ENCODE measurements around the gene BCL2L13.
"Not testable (repeated sequence)": the region's sequence is repeated elsewhere in the genome, so short reads cannot be mapped to it uniquely, and the experiment has no call there.

BCL2L13 gene, protein sequence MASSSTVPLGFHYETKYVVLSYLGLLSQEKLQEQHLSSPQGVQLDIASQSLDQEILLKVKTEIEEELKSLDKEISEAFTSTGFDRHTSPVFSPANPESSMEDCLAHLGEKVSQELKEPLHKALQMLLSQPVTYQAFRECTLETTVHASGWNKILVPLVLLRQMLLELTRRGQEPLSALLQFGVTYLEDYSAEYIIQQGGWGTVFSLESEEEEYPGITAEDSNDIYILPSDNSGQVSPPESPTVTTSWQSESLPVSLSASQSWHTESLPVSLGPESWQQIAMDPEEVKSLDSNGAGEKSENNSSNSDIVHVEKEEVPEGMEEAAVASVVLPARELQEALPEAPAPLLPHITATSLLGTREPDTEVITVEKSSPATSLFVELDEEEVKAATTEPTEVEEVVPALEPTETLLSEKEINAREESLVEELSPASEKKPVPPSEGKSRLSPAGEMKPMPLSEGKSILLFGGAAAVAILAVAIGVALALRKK

DNA sequence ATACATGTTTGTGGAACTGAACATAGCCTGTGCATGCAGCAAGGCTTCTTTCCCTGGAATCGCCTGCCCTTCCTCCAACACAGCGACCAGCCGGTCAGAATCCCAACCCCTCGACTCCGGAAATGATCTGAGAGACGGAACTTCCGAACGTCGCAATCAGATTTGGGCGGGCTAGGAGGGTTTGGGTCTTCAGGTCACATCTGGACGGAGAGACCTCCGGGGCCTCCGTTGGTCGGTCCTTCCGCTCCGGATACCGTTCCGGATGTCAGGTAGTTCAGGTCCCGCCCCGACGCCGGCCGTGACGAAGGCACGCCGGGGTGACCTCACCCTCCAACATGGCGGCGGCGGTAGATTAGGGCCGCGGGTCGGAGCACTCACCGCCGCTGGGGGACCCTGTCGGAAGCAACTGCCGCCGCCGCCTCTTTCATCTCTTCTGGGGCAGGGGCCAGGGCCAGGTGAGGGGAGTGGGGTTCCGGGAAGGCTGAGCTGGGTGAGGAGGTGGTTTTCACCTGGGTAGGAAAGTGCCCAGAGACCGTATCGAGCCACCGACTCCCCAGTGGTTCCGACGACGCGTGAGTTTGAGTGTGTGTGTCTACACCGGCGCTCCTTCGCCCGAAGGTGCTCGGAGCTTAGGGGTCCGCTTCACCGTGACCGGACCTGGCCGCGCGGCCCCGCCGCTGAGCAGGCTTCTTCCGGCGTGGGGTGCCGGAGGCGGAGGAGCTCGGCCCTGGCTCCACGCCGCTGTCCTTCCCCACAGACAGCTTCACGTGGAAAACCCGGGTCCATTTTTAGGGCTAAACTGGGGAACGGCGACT is at the start of gene BCL2L13:
Gene BCL2L13, plus strand, starts transcription at position 326 of the 815 bp plus-strand sequence. CDS start 16,955 bp downstream, outside the sequence.
- DNase-seq, result peak; percentile 92

DNA sequence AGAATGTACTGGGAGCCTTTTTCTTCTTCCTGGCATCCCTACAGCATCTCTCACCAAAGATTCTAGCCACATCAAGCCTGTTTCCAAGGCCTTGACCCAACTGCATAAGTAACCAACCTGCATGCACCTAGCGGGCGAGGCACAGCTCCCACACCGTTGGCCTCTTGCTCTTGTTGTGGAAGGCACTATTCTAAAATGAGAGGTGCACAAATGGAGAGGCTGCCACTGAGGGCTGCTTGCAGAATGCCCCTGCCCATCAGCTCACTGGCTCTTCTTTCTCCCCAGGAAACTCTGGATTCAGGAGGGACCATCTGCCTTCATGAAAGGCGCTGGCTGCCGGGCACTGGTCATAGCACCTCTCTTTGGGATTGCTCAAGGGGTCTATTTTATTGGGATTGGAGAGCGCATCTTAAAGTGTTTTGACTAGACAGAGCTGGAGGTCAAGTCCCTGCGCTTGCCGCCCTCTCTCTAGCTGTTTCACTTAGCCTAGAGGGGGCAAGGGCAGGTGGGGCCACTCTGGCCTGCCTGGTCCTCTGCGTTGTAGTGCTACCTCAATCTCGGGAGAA is 48.7 kb upstream of the BCL2L13 start:
- DNase-seq, result no peak

DNA sequence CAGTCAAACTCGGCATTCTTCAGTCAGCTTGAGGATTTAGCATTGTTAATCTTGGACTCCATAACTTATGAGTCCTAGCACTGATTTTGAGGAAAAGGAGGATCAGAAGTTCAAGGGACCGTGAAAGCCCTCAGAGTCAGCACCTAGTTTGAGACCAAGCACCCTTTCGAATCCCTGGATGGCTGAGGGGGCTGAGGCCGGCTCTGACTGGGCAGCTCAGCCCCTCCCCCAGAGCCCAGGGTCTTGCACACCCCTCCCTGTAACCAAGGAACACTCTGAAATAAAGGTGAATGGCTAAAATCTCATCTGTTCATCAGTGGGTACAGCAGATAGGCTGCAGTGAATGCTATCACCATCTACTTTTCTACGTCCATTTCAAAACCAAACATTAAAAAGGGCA is 48.0 kb upstream of the BCL2L13 start:
- DNase-seq, result no peak

DNA sequence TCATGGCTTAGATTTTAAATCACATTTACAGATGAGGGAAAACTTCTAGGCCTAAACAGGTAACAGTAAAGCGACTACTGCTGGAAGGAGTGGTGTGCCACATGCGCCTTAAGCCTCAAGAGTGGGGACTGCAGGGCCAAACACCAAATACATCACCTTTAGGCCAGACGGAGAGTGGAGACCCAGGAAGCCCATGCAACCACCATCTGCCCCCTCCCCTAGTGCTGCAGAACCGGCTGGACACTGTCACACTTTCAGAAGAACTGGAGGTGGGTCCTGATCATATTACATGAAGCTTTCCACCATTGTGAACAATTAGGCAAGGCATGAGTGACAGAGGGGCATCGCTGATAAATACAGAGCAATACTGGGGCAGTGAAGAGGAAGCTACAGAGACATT is 46.4 kb upstream of the BCL2L13 start:
- no peak for DNase-seq

DNA sequence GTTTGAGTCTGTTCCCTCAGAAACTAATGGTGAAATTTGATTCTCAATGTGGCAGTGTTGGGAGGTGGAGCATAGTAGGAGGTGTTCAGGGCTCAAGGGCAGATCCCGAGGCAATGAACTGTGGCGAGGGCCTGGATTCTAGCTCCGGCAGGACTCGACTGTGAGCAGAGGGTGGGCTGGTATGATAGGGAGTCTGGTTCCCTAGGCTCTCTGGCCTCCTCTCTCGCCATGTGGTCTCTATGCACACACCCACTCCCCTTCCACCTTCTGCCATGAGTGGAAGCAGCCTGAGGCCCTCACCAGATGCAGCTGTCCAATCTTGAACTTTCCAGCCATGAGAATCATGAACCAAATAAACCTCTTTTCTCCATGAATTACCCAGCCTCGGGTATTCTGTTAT is 42.3 kb upstream of the BCL2L13 start:
- no peak for DNase-seq

DNA sequence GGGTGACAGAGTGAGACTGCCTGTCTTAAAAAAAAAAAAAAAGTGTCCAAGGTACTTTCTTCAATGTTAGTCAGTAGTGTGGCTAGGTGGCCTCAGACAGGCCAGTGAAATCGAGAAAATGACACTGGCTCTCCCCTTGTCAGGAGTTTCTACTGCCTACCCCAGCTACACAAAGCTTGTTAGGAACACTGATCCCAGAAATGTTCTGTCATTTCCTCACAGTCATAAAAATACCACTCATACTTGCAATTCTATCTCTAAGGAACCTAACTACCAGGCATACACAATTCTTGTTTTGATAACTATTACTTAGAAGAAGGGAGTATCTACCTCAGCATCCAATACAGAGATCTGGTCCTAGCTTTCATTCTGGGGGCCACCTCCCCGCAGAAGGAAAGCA is 41.3 kb upstream of the BCL2L13 start:
- DNase-seq, result no peak

DNA sequence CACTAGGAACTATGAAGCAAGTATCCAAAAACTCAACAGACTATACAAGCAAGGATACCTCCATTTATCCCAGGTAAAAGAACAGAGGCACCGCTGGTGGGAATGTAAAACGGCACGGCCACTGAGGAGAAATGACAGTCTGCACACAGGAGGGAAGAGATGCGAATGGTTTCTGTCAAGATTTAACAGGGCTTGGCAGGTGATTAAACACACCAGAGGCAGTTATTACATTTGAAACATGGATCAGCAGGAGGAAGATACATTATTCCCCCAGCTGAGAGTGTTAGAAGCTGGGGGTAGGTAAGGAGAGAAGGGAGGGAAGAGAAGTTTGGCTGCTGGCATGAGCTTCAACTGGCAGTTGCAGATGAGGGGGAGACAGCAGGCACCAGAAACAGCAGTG is 40.2 kb upstream of the BCL2L13 start:
- DNase-seq, result no peak

DNA sequence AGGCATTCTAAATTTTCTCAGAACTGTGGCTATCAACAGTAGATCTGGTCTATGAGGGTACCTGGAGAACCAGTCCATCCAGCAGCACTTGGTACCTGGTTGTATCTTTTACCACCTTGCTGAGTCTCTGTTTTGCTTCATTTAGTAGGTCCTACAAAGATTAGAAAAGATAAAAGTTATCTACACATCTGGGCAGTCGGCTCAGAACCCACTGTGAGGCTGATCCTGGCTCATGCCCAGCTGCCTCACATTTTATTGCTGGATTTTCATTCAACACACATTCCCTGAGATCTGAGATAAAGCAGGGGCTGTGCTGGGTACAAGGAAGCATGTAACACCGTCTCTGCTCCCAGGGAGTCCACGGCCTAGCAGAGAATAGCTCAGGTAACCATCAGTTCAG is 37.5 kb upstream of the BCL2L13 start:
- no peak for DNase-seq

DNA sequence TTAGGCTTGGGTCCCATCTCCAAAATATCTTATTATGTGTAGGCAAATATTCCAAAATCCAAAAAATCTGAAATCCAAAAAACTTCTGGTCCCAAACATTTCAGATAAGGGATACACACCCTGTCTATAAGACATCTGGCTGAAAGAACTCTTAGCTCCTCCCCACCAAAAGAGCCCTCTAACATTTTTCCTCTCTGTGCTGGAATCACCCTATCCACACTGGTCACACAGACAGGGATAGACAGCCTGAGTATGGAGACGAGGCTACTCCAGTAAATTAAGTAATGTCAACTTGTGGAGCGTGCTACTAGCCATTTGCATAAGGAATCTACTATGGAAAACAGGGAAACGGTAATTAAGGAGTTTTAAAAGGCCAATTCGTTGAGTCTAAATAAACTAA is 34.9 kb upstream of the BCL2L13 start:
- DNase-seq, result no peak

DNA sequence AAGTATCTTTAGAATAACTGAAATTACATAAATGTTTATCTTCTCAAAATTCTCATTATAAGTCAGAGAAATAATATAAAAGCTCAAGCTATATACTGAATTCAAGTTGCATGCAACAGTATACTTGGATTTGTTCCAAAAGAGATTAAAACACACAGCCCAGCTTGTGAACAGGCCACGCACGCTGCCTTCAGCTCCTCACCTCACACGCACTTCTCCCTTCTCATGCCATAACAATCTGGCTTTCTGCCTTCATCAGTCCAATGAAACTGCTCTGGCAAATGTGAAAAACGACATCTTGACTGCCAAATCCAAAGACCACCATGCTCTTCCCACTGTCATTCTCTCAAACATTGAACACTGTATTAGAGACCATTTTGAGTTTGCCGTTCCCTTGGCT is 32.1 kb upstream of the BCL2L13 start:
- no peak for DNase-seq

DNA sequence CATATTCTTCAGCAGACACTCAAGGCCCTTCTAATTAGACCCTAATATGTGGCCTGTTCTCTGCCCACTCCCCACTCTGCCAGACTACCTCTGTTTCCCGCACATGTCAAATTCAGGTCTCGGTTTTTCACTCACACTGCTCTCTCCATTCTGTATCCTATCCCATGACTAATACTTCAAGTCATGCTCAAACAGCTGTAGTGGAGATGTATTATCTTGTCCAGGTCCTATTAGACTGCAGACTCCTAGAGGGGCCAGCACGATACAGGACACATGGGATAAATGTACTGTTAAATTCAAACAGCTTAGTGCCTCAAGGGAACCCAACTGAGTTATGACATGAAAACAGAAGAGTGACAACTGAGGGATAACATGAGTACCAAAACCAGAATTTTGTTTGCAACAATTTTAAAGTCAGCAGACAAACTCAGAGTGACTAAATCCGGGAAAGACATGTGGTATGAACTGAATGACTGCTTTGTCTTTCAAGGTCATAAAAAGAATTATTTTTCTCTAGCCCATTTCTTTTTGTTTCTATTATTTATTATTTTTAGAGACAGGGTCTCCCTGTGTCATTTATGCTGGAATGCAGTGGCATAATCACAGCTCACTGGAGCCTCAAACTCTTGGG is 30.6 kb upstream of the BCL2L13 start:
- DNase-seq, result no peak

DNA sequence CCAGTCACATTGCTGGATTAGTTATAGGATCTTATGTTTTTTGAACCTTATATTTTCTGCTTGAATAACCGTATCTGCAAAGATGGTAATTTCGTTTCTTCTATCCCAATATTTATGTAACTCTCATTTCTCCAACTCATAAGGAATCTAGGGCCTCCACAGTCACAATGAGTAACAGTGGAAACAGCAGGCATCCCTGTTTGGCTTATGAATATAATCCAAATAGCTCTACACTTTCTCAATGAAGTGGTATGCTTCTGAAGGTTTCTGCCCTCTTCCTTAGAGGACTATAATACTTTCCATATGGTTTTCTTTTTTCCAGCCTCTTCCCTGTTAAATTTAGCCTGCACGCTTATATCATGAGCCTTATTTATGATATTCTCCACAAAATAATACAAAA is 26.5 kb upstream of the BCL2L13 start:
- DNase-seq, result no peak

DNA sequence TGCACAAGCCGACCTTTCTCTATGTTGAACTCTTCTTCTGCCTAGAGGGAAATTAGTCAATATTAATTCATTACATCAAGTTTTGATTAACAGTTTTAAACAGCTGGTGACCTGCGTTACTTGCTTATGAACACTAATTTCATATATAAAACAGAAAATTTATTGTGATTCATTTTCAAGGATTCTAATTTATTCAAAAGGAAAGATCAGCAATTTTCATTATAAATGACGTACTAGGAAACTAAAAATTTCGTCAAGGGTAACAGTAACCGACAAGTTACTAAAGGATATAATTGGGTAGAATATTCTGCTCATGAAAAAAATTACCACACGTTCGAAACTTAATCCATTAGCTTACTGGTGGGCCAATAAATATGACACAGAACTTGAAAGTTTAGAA is 25.3 kb upstream of the BCL2L13 start:
- no peak for DNase-seq

DNA sequence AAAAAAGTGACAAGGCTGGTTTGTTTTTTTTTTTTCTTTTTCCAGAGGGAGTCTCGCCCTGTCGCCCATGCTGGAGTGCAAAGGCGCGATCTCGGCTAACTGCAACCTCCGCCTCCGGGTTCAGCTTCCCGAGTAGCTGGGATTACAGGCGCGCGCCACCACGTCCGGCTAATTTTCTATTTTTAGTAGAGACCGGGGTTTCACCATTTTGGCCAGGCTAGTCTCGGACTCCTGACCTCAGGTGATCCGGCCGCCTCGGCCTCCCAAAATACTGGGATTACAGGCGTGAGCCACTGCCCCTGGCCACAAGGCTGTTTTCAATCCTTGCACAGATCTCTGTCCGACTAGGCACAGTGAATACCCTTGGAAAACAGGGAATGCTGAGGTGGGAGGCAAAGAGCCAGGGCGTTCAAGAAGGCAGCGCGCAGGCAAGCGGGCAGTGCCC is 10.6 kb upstream of the BCL2L13 start:
- DNase-seq, result no peak

DNA sequence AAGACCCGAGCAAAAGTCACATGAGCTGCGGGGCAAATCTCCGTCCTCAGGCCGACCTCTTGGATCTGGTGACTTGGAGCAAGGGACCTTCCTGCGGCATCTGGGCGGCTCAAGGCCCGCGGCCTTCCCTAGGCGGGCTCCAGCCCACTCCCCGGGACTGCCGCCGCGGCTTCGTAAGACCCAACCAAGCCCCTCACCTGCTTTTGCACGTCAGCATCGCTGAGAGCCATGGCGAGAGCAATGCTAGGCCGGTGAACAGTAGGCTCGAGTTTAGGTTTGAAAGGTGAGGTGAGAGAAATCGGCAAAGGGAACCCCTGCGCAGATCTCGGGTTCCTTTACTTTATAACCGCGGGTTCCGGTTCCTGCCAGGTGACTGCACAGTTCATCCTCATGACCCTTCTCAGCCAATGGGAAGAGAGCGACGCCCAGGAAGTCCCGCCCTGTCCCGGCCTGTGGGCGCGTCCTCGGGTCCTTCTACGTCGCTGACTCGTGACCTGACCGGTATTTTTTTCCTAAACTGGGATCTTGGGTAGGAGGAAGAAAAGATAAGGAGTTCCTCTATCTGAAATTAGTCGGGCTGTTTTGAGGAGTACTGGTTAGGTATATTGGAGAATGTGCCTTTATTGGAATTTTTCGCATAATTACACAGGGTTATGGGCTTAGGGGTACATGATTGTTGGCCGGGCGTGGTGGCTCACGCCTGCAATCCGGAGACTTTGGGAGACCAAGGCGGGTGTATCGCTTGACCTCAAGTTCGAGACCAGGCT is 10.0 kb upstream of the BCL2L13 start, which contains the start of gene ATP6V1E1:
Gene ATP6V1E1, minus strand, starts transcription at position 344 of the 767 bp plus-strand sequence. Its CDS starts 114 bp downstream, at position 230.
- peak; percentile 96 for DNase-seq

DNA sequence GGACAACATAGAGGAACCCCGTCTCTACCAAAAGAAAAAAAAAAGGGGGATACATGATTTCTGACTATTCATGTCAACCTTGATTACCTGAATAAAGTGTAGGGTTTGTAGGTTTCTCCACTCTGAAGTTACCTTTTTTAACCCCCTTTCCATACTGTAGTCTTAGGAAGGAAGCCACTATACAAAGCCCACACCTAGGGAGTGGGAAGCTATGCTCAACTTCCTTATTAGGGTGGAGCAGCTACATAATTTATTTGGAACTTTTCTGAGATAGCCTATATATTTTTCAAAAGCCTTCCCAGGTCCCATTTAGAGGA is 9.4 kb upstream of the BCL2L13 start:
- DNase-seq, result no peak

DNA sequence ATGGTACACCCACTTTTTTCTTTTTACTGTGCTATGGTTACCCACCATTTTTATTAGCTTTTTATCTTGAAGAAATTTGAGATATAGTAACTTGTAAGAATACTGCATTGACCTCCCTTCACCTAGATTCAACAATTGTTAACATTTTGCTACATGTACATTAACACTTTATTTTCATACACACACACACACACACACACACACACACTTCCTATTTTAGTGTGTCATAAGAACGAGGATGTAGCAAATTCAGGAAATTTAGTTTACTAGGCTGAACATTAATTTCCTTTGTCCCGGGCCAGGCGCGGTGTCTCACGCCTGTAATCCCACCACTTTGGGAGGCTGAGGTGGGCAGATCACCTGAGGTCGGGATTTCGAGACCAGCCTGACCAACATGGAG is 8.9 kb upstream of the BCL2L13 start:
- DNase-seq, result no peak

DNA sequence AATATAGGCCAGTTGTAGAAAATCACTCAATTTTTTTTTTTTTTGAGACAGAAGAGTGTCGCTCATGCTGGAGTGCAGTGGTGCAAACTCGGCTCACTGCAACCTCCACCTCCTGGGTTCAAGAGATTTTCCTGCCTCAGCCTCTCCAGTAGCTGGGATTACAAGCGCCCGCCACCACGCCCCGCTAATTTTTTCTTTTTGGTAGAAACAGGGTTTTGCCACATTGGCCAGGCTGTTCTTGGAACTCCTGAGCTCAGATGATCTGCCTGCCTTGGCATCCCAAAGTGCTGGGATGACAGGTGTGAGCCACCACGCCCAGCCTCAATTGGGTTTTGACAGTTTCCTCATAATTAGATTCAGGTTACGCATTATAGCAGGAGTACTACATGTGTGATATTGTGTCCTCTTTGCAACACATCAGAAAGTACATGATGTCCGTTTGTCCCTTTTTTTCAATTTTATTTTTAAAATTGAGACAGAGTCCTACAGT is 7.4 kb upstream of the BCL2L13 start:
- DNase-seq, result no peak

DNA sequence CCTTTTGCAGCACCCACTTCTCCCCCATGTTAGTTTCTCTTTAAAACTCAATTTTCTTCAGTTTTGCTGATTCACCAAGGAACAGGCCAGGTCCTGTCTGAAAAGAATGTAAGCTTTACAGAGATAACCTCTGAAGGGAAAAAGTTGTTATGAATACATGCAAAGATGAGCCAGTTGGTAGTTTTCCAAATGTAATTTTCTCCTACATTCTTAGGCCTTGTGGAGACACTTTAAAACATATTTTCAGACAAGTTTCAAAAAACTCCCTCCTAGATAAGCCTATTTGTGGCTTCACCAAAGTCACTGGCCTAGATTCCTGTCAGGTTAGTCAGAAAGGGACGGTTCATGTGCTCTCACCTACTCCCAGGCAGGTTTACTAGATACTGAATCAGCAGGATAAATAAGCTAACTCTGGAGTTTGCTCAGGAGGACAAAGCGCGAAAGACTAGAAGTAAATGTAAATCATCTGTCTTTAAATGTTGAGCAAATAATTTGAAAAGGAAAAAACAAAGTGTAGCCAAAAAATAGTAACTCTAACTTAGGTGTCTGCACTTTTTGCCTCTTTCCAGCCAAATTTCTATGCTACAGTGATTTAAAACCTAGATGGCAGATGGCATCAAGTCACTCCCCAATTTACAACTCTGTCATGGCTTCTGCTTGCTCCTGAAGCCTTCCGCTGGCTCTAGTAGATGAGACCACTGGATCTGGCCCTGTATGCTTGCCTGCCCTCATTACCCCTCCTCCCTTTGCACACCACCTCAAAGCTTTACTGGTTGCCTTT is 5.2 kb upstream of the BCL2L13 start:
- no peak for DNase-seq

DNA sequence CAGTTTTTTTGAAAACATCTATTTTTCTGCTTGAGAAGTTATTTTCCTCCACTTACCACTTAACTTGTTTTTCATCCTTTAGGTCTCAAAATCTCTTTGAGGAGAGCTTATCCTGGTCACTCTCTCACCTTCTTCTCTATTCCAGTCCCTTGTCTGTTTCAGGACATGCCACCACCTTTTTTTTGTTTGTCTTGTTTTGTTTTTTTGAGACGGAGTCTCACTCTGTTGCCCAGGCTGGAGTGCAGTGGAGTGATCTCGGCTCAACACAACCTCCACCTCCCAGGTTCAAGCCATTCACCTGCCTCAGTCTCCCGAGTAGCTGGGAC is 4.6 kb upstream of the BCL2L13 start:
- no peak for DNase-seq

DNA sequence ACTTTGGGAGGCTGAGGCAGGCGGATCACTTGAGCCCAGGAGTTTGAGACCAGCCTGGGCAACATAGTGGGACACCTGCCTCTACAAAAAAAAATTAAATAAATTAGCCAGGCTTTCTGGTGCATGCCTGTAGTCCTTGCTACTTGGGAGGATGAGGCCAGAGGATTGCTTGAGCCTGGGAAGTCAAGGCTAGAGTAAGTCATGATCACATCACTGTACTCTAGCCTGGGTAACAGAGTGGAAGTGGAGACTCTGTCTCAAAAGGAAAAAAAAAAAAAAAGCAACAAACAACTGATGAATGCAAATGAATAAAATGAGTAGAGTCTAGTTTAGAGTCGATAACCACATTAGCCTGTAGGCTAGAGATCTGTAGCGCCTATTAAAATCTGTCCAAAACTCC is 3.9 kb upstream of the BCL2L13 start:
- DNase-seq, result no peak

DNA sequence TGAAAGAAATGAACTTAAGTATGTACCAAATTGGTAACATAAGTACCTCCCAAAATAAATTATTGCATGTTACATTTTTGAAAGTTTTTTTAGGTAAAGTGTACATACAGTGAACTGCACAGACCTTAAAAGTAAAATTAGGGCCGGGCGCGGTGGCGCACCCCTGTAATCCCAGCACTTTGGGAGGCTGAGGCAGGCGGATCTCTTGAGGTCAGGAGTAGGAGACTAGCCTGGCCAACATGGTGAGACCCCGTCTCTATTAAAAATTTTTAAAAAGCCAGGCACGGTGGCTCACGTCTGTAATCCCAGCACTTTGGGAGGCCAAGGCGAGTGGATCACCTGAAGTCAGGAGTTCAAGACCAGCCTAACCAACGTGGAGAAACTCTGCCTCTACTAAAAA is 1.7 kb upstream of the BCL2L13 start:
- not testable (repeated sequence) for DNase-seq

Measured in stimulated activated CD8-positive, alpha-beta memory T cell treated with anti-CD3 and anti-CD28 coated beads, Interleukin-4, amount 100 ng/mL, for 48 hours (primary cell).